HG03280 (cell line): ENCODE measurements around the gene TECTB.
"Not testable (repeated sequence)": the region's sequence is repeated elsewhere in the genome, so short reads cannot be mapped to it uniquely, and the experiment has no call there.

Experiments
- ATAC-seq: cut with Tn5 transposase; IDR thresholded peaks from one replicate; pipeline ENCODE4 v1.9.1; 2021; ENCODE audit warnings: mild to moderate bottlenecking, moderate library complexity; ENCODE audit not compliant: unreplicated experiment

The TECTB gene

GRCh38 chr10:112283100-112283499 is at the start of gene TECTB:
Gene TECTB (plus strand): TSS chr10:112283400. CDS start chr10:112283735, 335 bp downstream.
- ATAC-seq = no peak

DNA sequence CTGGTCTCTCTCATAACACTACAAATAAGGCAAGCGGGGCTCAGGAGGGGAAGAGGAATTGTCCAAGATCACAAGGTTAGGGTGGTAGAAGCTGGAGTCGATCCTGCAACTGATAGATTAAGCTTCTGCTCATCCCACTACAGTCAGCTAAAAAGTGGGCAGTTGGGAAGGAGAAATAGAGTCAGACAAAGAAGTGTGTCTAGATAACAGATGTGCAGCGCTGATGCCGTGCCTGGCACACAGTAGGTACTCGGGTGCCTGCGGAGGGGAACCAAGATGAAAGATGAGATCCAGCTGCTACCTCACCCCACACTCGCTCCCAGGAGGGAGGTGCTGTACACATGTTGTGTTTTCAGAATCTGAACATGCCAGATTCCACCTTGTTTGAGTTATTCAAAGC is 48.1 kb upstream of the TECTB start:
- no peak for ATAC-seq

DNA sequence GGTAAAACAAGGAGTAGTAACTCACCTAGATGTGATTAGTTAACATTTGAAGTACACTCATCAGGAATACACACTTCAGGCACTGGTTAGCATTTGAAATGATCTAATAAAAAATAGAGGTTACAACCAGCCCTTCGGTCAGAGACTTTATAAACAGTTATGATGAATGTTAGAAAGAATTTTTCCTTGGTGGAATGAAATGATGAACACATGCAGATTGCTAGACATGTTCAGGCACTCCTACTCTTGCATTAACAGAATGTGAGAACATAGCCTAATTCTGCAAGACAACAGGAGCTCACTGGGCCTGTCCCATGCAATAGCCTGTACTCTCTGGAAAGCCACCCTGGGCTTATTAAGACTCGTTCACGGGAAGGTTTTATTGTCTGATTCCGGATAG is 47.3 kb upstream of the TECTB start:
- ATAC-seq = no peak

DNA sequence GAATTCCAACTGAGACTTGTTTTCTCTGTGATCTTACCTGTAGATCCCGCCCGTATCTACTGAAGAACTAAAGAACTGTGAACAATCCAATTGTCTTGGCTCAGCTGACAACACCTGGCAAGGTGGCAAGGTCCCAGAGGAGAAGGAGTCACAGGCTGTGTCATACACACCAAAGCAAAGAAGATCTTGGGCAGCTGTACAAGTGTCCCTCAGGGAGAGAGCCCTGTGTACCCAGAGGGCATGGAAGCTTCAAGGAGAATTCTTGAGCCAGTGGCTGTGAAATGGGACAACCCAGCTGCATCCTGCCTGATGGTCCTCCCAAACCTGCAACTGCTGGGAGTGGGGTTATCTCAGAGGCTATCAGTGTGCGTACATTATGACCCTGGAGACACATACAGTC is 46.7 kb upstream of the TECTB start:
- ATAC-seq = no peak

- no peak for ATAC-seq
These were observed 43.9 kb upstream of the TECTB start for GRCh38 chr10:112239347-112239746.

DNA sequence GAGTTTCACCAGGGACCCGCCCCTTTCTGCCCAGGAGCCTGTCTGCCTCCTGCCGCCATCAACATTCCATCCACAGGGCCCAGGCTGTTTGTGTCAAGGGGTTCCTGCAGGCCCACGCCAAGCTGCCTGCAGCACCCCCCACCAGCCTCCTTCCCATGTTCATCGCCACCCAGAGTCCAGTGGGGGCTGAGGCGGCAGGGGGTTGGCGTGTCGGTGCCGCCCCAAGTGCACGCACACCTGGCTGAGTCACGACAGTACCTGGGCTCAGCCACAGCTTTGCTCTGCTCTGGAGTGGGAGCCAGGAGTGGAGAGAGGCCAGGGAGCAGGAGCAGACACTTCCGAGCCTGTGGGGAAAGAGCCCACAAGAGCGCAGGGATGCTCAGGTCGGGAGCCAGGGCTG is 42.8 kb upstream of the TECTB start:
- ATAC-seq = no peak

DNA sequence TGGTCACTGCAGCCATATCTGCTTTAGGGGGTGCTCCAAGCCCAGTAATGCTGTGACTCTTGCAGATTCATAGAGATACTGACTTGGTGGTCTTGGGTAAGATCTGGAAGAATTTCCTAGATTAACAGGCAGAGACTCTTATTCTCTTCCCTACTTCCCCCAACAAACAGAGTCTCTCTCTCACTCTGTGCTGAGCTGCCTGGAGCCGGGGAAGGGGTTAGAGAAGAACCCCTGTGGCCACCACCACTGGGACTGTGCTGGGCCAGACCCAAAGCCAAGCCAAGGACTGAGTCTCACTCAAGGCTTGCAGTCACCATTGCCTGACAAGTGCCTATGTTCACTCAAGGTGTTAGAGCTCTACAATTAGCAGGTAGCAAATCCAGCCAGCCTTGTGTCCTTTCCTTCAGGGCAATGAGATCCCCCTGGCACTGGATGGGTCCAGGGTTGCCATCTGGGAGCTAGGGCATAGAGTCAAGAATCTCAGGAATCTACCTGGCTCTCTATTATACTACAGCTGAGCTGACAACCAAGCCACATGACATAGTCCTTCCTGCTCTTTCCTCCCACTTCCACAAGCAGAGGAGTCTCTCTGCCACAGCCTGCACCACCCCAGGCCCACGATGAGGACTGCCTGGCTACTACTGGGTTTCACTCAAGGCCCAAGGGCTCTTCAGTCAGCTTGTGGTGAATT is 41.4 kb upstream of the TECTB start:
- no peak for ATAC-seq

- ATAC-seq = no peak
These were observed 40.4 kb upstream of the TECTB start for GRCh38 chr10:112242769-112243168.

GRCh38 chr10:112243713-112244112 is 39.5 kb upstream of the TECTB start:
- no peak for ATAC-seq

DNA sequence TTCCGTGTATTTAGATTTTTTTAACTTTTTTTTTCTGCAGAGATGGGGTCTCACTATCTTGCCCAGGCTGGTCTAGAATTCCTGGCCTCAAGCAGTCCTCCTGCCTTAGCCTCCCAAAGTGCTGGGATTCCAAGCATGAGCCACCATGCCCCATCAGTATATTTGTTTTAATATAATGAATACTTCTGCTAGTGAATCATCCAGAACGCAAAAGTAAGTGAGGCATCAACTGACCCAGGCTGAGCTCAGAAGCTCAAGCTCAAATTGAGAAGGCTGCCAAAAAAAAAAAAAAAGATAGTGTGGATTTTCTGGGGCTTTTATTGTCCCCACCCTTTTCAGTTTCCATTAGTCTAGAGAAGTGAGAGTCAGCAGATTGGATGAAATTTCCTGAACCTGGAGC is 39.0 kb upstream of the TECTB start:
- no peak for ATAC-seq

DNA sequence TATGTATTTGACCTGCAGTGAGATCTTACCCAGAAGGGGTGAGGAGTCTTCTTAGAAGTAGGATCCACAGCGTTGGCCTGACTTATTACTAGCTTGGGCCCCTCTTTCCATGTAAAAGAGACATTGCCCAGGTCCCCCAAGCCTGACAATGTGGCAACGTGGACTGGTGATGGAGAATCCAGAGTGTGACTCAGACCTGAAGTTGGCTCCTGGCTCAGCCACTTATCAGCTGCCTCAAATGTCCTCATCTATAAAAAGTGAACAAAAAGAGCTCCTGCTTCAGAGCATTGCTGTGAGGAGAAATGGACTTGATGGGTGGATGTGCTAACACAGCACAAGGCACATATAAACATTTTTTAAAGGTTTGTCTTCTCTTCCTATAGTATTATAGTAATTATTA is 35.4 kb upstream of the TECTB start:
- ATAC-seq = no peak

DNA sequence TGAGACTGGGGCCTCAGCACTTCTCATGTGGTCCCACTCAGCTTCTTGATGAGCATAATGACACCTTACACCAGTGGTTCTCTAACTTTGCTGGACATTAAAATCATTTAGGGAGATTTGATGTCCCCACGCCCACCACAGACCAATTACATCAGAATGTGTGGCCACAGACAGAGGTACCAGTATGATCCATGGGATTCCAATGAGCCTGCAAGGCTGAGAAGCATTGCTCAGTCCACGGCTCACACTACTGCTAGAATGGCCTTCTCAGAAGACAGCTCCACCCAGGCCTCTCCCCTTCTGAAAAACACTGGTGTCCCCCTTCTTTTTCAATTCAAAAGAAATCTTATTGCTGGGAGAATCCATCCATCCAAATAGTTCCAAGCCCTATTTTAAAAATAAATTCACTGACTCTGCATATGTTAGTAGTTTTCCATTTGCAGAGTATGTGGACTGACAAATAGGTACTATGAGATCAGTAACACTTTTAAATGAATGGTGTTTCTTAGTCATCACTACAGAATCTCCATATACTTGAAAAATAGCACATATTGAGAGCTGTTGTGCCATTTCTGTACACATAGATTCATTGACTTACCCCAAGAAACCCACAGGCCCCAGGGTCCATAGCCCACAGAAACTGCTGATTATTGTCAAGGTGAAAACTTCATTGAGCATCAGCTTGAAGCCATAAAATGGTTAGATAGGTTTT is 34.5 kb upstream of the TECTB start:
- ATAC-seq = no peak

DNA sequence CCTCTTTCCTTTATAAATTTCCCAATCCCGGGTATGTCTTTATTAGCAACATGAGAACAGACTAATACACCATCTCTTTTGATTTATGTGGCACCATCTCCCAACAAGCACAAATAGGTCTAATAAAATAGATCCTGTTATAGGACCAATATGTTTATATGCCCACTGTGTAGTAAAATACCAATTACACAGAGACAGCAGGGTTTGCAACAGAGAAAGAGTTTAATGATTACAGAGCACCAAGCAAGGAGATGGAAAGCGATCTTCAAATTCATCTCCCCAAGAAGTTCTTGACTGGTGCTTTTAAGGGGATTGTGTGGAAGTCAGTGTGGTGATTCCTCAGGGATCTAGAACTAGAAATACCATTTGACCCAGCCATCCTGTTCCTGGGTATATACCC is 33.5 kb upstream of the TECTB start:
- ATAC-seq = no peak

DNA sequence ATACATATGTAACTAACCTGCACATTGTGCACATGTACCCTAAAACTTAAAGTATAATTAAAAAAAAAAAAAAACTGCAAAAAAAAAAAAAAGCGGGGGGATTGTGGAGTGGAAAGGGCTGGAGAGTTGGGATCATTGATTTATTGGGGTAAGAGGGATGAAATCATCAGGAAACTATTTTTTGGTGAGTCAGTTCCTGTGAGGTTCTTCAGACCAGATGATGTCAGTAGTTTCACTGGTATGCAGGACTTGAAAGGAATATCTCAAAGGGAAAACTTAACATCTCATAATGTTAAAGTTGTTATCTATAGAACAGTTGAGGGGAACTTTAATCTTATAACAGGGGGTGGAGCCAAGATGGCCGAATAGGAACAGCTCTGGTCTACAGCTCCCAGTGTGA is 32.6 kb upstream of the TECTB start:
- ATAC-seq = no peak

DNA sequence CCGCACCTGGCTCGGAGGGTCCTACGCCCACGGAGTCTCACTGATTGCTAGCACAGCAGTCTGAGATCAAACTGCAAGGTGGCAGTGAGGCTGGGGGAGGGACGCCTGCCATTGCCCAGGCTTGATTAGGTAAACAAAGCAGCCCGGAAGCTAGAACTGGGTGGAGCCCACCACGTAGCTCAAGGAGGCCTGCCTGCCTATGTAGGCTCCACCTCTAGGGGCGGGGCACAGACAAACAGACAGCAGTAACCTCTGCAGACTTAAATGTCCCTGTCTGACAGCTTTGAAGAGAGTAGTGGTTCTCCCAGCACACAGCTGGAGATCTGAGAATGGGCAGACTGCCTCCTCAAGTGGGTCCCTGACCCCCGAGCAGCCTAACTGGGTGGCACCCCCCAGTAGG is 32.0 kb upstream of the TECTB start:
- not testable (repeated sequence) for ATAC-seq

DNA sequence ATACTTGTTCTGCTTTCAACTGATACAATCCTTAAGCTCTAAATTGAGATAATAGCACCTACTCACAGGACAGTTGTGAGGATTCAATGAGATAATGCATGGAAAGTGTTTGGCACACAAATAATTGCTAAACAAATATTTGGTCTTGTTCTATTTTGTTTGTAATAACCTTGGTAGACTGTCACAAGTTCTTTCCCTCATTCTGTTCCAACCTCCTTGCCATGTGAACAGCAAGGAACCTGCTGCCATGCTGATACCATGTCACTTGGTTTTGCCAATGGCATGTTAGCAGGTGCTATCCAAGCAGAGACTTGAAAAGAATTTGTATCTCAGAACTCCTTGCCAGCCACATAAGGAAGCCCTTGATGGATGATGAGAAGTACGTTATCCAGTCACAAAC is 24.8 kb upstream of the TECTB start:
- no peak for ATAC-seq

DNA sequence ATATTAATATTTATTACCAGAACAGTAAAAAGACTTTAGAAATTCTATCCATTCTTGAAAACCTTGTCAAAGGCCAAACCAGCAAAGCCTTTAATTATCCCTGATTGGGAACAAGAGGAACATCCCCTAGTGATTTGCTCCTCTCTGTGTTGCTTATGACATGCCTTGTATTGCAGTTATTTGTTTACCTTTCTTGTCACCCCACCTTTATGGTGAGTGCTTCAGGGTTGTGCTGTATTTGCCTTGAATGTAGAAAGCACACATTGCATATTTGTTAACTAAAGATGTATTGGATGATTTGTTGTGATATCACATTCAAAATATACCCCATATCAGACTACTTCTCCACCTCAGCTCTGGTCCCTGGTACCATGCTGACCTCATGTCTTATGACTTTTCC is 23.5 kb upstream of the TECTB start:
- no peak for ATAC-seq

- no peak for ATAC-seq
These were observed 22.4 kb upstream of the TECTB start for GRCh38 chr10:112260831-112261230.

GRCh38 chr10:112261281-112261822 is 21.8 kb upstream of the TECTB start:
- no peak for ATAC-seq

DNA sequence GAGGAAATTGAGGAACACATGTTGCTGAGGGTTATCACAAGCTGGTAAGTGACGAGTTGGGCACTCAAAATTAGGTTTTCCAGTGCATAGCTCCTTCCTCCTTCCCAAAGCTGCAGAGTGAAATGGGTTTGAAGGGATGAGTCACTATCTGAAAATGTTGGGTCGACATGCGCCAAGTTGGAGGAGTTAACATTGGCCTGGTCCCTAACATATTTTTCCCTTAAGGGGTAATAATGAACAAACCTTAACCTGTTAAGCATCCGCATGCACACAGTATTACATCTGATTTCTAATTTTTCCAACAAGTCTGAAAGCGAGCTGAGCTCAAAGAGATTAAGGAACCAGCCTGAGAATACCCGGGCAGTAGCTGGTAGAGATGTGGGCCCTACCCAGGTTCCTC is 20.7 kb upstream of the TECTB start:
- ATAC-seq = no peak

DNA sequence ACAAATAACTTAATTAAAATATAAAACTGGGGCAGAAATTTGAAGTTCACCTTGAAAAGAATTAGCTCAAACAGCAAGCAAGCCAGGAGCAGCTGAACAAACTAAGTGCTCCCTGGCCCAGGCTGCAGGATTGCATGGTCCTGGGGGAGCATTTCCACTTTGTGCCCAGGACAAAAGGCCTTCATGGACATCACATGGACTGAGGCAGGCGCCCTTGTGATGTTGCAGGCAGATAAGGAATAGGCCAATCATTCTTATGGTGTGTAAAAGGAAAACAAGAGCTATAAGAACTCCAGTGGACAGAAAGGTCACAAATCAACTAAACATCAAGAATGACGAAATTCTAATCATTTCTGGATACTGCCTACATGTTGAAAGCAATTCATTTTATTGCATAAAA is 17.5 kb upstream of the TECTB start:
- ATAC-seq = no peak

DNA sequence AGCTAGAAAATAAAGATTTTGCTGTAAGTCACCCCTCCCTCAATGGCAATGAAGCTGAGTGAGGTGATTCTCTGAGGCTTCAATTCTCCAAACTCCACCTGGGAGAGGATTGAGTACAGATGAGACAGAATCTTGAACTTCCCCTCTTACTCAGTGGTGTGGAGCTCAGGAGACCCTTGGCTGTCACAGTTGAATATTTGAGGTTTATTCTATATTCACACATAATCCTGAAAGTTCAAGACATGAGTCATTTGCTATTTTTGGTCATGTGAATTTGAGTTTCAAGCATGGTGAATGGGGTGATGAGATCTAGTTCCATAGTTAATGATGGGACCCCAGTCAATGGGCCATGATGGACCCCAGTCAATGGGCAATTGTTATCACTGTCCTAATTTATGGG is 13.9 kb upstream of the TECTB start:
- no peak for ATAC-seq
